Upper lobe of left lung (tissue), 6 donors: ENCODE results near the gene TNS3. TPM values are rescaled to one million over a fixed set of nuclear protein-coding genes. Genes with fewer than 3 reads are reported as not detected.

ENCODE experiments used
- ATAC-seq, 2 donors: fragments of 200-7000 bp; cut with Tn5 transposase; one replicate each; pipeline ENCODE4 v1.9.1; 2022; ENCODE audit warnings: mild to moderate bottlenecking in 2 of 2, moderate library complexity in 2 of 2; ENCODE audit not compliant: low FRiP score in 2 of 2
- DNase-seq, 2 donors: peaks; one replicate each; pipeline ENCODE4 v3.0.0-alpha.2; 2019 to 2020
- H3K27ac ChIP-seq, 4 donors: fragments of 200-600 bp; sonication (generic); one replicate each; pipeline ENCODE4 v1.5.1; 2016 to 2019
- H3K27me3 ChIP-seq, 4 donors: fragments of 200-600 bp; sonication (generic); one replicate each; pipeline ENCODE4 v1.5.1; 2017 to 2019
- H3K36me3 ChIP-seq, 4 donors: fragments of 200-600 bp; sonication (generic); one replicate each; pipeline ENCODE4 v1.5.1; 2016 to 2019
- H3K4me1 ChIP-seq, 4 donors: fragments of 200-600 bp; sonication (generic); one replicate each; pipeline ENCODE4 v1.5.1; 2018 to 2019
- H3K4me3 ChIP-seq, 4 donors: fragments of 200-600 bp; sonication (generic); one replicate each; pipeline ENCODE4 v1.5.1; 2017 to 2019; ENCODE audit warnings: mild to moderate bottlenecking in 2 of 4, moderate library complexity in 1 of 4
- H3K9me3 ChIP-seq, 4 donors: fragments of 200-600 bp; sonication (generic); one replicate each; pipeline ENCODE4 v1.5.1; 2018 to 2019
- EP300 ChIP-seq, 4 donors: sonication (generic); formaldehyde crosslinking; IDR thresholded peaks; one replicate each; pipeline ENCODE4 v1.5.1; 2017; ENCODE audit warnings: antibody characterized with exemption in 4 of 4, control low read depth in 2 of 4
- POLR2A ChIP-seq, 4 donors: fragments of 450-650 bp; IDR thresholded peaks; one replicate each; pipeline ENCODE4 v1.5.1; 2016 to 2017; ENCODE audit warnings: antibody characterized with exemption in 4 of 4, mild to moderate bottlenecking in 2 of 4
- POLR2AphosphoS5 ChIP-seq, 2 donors: sonication (generic); formaldehyde crosslinking; IDR thresholded peaks; one replicate each; pipeline ENCODE4 v1.5.1; 2017; ENCODE audit warnings: antibody characterized with exemption in 2 of 2
- WGBS, 2 donors: methylation state at CpG; one replicate each; pipeline ENCODE4 v1.1.5; 2017 to 2018; 5-methylcytosine and 5-hydroxymethylcytosine counted together
- total RNA-seq, 6 donors: library from RNA; depleted of rRNA in 4 of 6; stranded (reverse); fragments of >200 nt in 4 of 6; gene quantifications; one replicate each; pipeline versions ENCODE4 v1.1.0 to v1.2.1, GENCODE V29; 2016 to 2021
- TF ChIP-seq, protein P1 (sequence below), 6 experiments: fragments of 450-650 bp in 4 of 6; fragments of 200-600 bp in 2 of 6; sonication (generic) in 2 of 6; IDR thresholded peaks; one replicate each; pipeline ENCODE4 v1.5.1; 2016 to 2019; ENCODE audit warnings: antibody characterized with exemption in 6 of 6
- donor health status: DM: no; HTN: no; CAD: no; lungs with moderate emphysema.
- donor health status: DM: no; HTN: yes; CAD: no; lungs with severe emphysema.

Gene TNS3
- total RNA-seq, 6 donors from 2014 or later = 90.6 to 266 (median 143) TPM

- no peak for TF ChIP-seq POLR2A (IDR thresholded peaks at IDR 0.05)
- no peak for TF ChIP-seq EP300 (IDR thresholded peaks at IDR 0.05)
- TF ChIP-seq, protein P1, sequence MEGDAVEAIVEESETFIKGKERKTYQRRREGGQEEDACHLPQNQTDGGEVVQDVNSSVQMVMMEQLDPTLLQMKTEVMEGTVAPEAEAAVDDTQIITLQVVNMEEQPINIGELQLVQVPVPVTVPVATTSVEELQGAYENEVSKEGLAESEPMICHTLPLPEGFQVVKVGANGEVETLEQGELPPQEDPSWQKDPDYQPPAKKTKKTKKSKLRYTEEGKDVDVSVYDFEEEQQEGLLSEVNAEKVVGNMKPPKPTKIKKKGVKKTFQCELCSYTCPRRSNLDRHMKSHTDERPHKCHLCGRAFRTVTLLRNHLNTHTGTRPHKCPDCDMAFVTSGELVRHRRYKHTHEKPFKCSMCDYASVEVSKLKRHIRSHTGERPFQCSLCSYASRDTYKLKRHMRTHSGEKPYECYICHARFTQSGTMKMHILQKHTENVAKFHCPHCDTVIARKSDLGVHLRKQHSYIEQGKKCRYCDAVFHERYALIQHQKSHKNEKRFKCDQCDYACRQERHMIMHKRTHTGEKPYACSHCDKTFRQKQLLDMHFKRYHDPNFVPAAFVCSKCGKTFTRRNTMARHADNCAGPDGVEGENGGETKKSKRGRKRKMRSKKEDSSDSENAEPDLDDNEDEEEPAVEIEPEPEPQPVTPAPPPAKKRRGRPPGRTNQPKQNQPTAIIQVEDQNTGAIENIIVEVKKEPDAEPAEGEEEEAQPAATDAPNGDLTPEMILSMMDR (IDR thresholded peaks at IDR 0.05) = no peak
- no peak for TF ChIP-seq POLR2AphosphoS5 (IDR thresholded peaks at IDR 0.05)
- DNase-seq = no peak
- H3K4me1 ChIP-seq = peaks cover 0 to 5% (median 4%) of the 10 kb centered on the region in 4 donors
- H3K4me3 ChIP-seq = no peak overlapping the region
- no peak for ATAC-seq
- no peaks in the 10 kb centered on the region for H3K27me3 ChIP-seq
- H3K36me3 ChIP-seq = peaks cover 2 to 20% (median 3%) of the 10 kb centered on the region in 4 donors
- 91 to 94% methylated on average over 16 of the region's 16 CpGs for WGBS, 2 donors
- H3K9me3 ChIP-seq = no peaks in the 10 kb centered on the region
- H3K27ac ChIP-seq = no peak overlapping the region
Observed at GRCh38 chr7:47389171-47389922, 192.6 kb downstream of the TNS3 start.

DNA sequence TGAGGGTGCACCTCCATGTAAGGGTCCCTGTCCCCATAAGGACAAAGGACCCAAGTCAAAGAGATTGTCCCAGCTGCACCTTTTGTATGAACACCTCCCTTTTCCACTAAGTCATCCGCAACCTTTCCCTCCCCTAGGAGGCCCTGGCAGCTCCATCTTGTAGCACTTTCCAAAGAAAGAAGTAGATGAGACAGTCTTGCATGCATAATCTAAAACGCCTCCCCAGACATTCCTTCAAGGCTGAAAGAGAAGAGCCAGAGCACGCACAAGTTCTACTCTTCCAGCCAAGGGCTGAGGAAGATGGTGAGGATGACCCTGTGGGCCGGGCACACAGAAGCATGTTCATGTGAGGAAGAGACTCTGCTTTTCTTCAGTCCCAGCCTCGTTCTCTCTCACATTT, 194.4 kb downstream of the TNS3 start:
- Histone ChIP-seq H3K27me3 (no peaks in the 10 kb centered on the region), H3K4me1 (peaks cover 0 to under 1% (median 0%) of the 10 kb centered on the region in 4 donors), H3K36me3 (peaks cover under 1 to 15% (median 2%) of the 10 kb centered on the region in 4 donors), H3K4me3 (no peak overlapping the region), H3K9me3 (no peaks in the 10 kb centered on the region), H3K27ac (no peak overlapping the region)
- WGBS, 2 donors = 79 to 84% methylated on average over 5 of the region's 5 CpGs
- TF ChIP-seq EP300 (IDR thresholded peaks at IDR 0.05) = no peak
- no peak for TF ChIP-seq POLR2AphosphoS5 (IDR thresholded peaks at IDR 0.05)
- TF ChIP-seq, protein P1 (IDR thresholded peaks at IDR 0.05) = no peak
- TF ChIP-seq POLR2A (IDR thresholded peaks at IDR 0.05) = no peak
- DNase-seq (no peak), ATAC-seq (no peak)

DNA sequence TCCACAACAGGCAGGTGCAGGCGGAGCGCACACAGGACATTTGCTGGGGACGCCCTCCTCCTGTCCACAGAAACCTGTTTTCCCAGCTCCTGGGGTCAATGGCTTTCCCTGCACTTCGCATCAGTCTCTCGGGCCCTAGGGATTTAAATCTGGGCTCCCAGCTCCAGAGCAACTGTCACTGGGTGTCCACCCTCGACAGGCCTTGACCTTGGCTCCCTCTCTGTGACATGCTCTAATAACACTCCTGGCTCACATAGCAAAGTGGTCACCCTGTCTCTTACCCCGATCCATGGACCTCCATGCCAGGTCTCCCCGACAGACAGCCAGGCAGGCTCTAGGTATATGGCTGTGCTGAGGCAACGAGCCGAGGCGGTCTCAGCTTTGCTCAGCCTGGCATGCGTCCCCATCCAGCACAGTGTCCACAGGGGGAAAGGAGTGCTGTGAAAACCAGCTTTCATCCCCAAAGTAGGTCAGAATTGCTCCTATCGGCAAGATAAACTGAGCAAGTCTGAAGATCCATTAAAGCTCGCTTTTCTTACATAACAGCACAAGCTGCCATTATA, 195.6 kb downstream of the TNS3 start:
- WGBS, 2 donors = 92 to 95% methylated on average over 12 to 13 of the region's 14 CpGs
- Histone ChIP-seq H3K36me3 (peaks cover 0 to 6% (median under 1%) of the 10 kb centered on the region in 4 donors), H3K27me3 (no peaks in the 10 kb centered on the region), H3K27ac (no peak overlapping the region), H3K4me1 (peaks cover 0 to 1% (median 0%) of the 10 kb centered on the region in 4 donors), H3K4me3 (no peak overlapping the region), H3K9me3 (no peaks in the 10 kb centered on the region)
- DNase-seq (peak in 1 of 2 donors; percentile 8), ATAC-seq (no peak)
- TF ChIP-seq POLR2AphosphoS5 (IDR thresholded peaks at IDR 0.05) = no peak
- TF ChIP-seq EP300 (IDR thresholded peaks at IDR 0.05) = no peak
- TF ChIP-seq POLR2A (IDR thresholded peaks at IDR 0.05) = no peak
- TF ChIP-seq, protein P1 (IDR thresholded peaks at IDR 0.05) = no peak

- peak in 1 of 2 donors; percentile 14 for DNase-seq
- no peak for ATAC-seq
- H3K9me3 ChIP-seq = no peaks in the 10 kb centered on the region
- H3K27ac ChIP-seq = peak overlapping the region in 1 of 4 donors; percentile 3
- no peaks in the 10 kb centered on the region for H3K27me3 ChIP-seq
- H3K4me3 ChIP-seq = no peak overlapping the region
- no peak for TF ChIP-seq EP300 (IDR thresholded peaks at IDR 0.05)
- TF ChIP-seq POLR2AphosphoS5 (IDR thresholded peaks at IDR 0.05) = no peak
- no peak for TF ChIP-seq POLR2A (IDR thresholded peaks at IDR 0.05)
- TF ChIP-seq, protein P1 (IDR thresholded peaks at IDR 0.05) = no peak
- no peaks in the 10 kb centered on the region for H3K36me3 ChIP-seq
- peaks cover 0 to 8% (median 6%) of the 10 kb centered on the region in 4 donors for H3K4me1 ChIP-seq
- WGBS, 2 donors = 83 to 90% methylated on average over 10 of the region's 10 CpGs
Observed at GRCh38 chr7:47385536-47386125, 196.3 kb downstream of the TNS3 start.
